H9 (cell line): ENCODE data around the gene MMP17. TPM values are rescaled to one million over a fixed set of nuclear protein-coding genes. Genes with fewer than 3 reads are reported as not detected.
"Not testable (repeated sequence)": the region's sequence is repeated elsewhere in the genome, so short reads cannot be mapped to it uniquely, and the experiment has no call there.

Experiments used
- DNase-seq: peaks from one replicate; pipeline ENCODE4 v3.0.0-alpha.2; 2017
- H2AFZ ChIP-seq: one replicate; pipeline ENCODE4 v1.6.1; 2013; ENCODE audit warnings: mild to moderate bottlenecking, low read length, control low read depth, moderate library complexity
- H2AK5ac ChIP-seq: 2 replicates; pipeline ENCODE4 v1.6.1; 2013; ENCODE audit warnings: low read length, control low read depth, mixed read lengths; ENCODE audit not compliant: insufficient read length
- H2BK120ac ChIP-seq: one replicate; pipeline ENCODE4 v1.6.1; 2013; ENCODE audit warnings: low read depth, mild to moderate bottlenecking, low read length, control low read depth, inconsistent platforms; ENCODE audit not compliant: poor library complexity, severe bottlenecking
- H2BK12ac ChIP-seq: 2 replicates; pipeline ENCODE4 v1.6.1; 2013; ENCODE audit warnings: low read length, control low read depth, mixed read lengths, low read depth; ENCODE audit not compliant: insufficient read length
- H2BK15ac ChIP-seq: 2 replicates; pipeline ENCODE4 v1.6.1; 2013; ENCODE audit warnings: low read depth, low read length, control low read depth
- H2BK20ac ChIP-seq: one replicate; pipeline ENCODE4 v1.6.1; 2013; ENCODE audit warnings: low read depth, mild to moderate bottlenecking, low read length, control low read depth, inconsistent platforms; ENCODE audit not compliant: poor library complexity, severe bottlenecking
- H2BK5ac ChIP-seq: 2 replicates; pipeline ENCODE4 v1.6.1; 2013; ENCODE audit warnings: low read length, control low read depth, mixed read lengths; ENCODE audit not compliant: insufficient read length
- H3K14ac ChIP-seq: 2 replicates; pipeline ENCODE4 v1.6.1; 2013; ENCODE audit warnings: low read length, control low read depth; ENCODE audit not compliant: insufficient read depth
- H3K18ac ChIP-seq: 2 replicates; pipeline ENCODE4 v1.6.1; 2013; ENCODE audit warnings: low read depth, mild to moderate bottlenecking, mixed read lengths, low read length, control low read depth; ENCODE audit not compliant: insufficient read length
- H3K23ac ChIP-seq: 2 replicates; pipeline ENCODE4 v1.6.1; 2013; ENCODE audit warnings: low read length, control low read depth, mixed read lengths, low read depth; ENCODE audit not compliant: insufficient read length
- H3K23me2 ChIP-seq: 2 replicates; pipeline ENCODE4 v1.6.1; 2013; ENCODE audit warnings: low read depth, mild to moderate bottlenecking, mixed read lengths, low read length, control low read depth; ENCODE audit not compliant: insufficient read length, poor library complexity, severe bottlenecking
- H3K27ac ChIP-seq: 2 replicates; pipeline ENCODE4 v1.5.1; 2013; ENCODE audit warnings: low read length, control low read depth, mixed read lengths, low read depth; ENCODE audit not compliant: insufficient read length
- H3K27me3 ChIP-seq: 2 replicates; pipeline ENCODE4 v1.6.1; 2013; ENCODE audit warnings: low read length, control low read depth, inconsistent platforms; ENCODE audit not compliant: insufficient read depth
- H3K4ac ChIP-seq: 2 replicates; pipeline ENCODE4 v1.6.1; 2013; ENCODE audit warnings: low read depth, mild to moderate bottlenecking, control low read depth, inconsistent platforms, low read length, moderate library complexity
- H3K4me1 ChIP-seq: 2 replicates; pipeline ENCODE4 v1.6.1; 2013; ENCODE audit warnings: low read length, control low read depth, inconsistent platforms; ENCODE audit not compliant: insufficient read depth
- H3K4me2 ChIP-seq: 2 replicates; pipeline ENCODE4 v1.6.1; 2013; ENCODE audit warnings: low read length, control low read depth, mixed read lengths; ENCODE audit not compliant: insufficient read length, insufficient read depth
- H3K56ac ChIP-seq: 2 replicates; pipeline ENCODE4 v1.6.1; 2013; ENCODE audit warnings: low read depth, mild to moderate bottlenecking, mixed read lengths, low read length, control low read depth; ENCODE audit not compliant: insufficient read length
- H3K79me1 ChIP-seq: 2 replicates; pipeline ENCODE4 v1.6.1; 2013; ENCODE audit warnings: low read depth, mild to moderate bottlenecking, moderate library complexity, low read length, control low read depth, inconsistent platforms; ENCODE audit not compliant: insufficient read depth, poor library complexity, severe bottlenecking
- H3K79me2 ChIP-seq: 2 replicates; pipeline ENCODE4 v1.6.1; 2013; ENCODE audit warnings: low read length, control low read depth, inconsistent platforms; ENCODE audit not compliant: insufficient read depth
- H3K9ac ChIP-seq: 2 replicates; pipeline ENCODE4 v1.6.1; 2013; ENCODE audit warnings: low read length, control low read depth, mixed read lengths; ENCODE audit not compliant: insufficient read length; ENCODE audit errors: extremely low read depth
- H3K9me3 ChIP-seq: one replicate; pipeline ENCODE4 v1.6.1; 2013; ENCODE audit warnings: low read depth, low read length, inconsistent platforms; ENCODE audit not compliant: control insufficient read depth
- H3T11ph ChIP-seq: one replicate; pipeline ENCODE4 v1.6.1; 2013; ENCODE audit warnings: mild to moderate bottlenecking, low read length, control low read depth, inconsistent platforms
- H4K20me1 ChIP-seq: one replicate; pipeline ENCODE4 v1.6.1; 2013; ENCODE audit not compliant: control insufficient read depth, insufficient read length, insufficient read depth
- H4K5ac ChIP-seq: 2 replicates; pipeline ENCODE4 v1.6.1; 2013; ENCODE audit warnings: low read depth, mild to moderate bottlenecking, mixed read lengths, low read length, control low read depth; ENCODE audit not compliant: insufficient read length
- H4K8ac ChIP-seq: replicated peaks from 2 replicates; pipeline ENCODE4 v1.6.1; 2013; ENCODE audit warnings: low read length, control low read depth, mixed read lengths, low read depth; ENCODE audit not compliant: insufficient read length
- H4K91ac ChIP-seq: 2 replicates; pipeline ENCODE4 v1.6.1; 2013; ENCODE audit warnings: low read depth, mild to moderate bottlenecking, moderate library complexity, mixed read lengths, low read length, control low read depth; ENCODE audit not compliant: insufficient read length
- H3K27ac Mint-ChIP-seq, 3 experiments: 2 replicates in 2 of 3; 3 replicates in 1 of 3; pipeline ENCODE4 v1.8.0; 2020 to 2021; ENCODE audit warnings: mixed read lengths in 3 of 3, mild to moderate bottlenecking in 1 of 3, moderate library complexity in 1 of 3
- H3K27me3 Mint-ChIP-seq: 2 replicates; pipeline ENCODE4 v1.8.0; 2021; ENCODE audit warnings: low read depth, mild to moderate bottlenecking, moderate library complexity, mixed read lengths
- H3K36me3 Mint-ChIP-seq, 3 experiments: 2 replicates in 2 of 3; 3 replicates in 1 of 3; pipeline ENCODE4 v1.8.0; 2020 to 2021; ENCODE audit warnings: low read depth in 3 of 3, mixed read lengths in 3 of 3; ENCODE audit not compliant: insufficient read depth in 1 of 3
- H3K4me1 Mint-ChIP-seq, 2 experiments: 2 replicates each; pipeline ENCODE4 v1.8.0; 2020; ENCODE audit warnings: mixed read lengths in 2 of 2
- H3K4me3 Mint-ChIP-seq, 2 experiments: 2 replicates in 1 of 2; 3 replicates in 1 of 2; pipeline ENCODE4 v1.8.0; 2020 to 2021; ENCODE audit warnings: mild to moderate bottlenecking in 2 of 2, mixed read lengths in 2 of 2, moderate library complexity in 1 of 2
- H3K9me3 Mint-ChIP-seq, 2 experiments: 2 replicates in 1 of 2; 3 replicates in 1 of 2; pipeline ENCODE4 v1.8.0; 2020; ENCODE audit warnings: mild to moderate bottlenecking in 2 of 2, mixed read lengths in 2 of 2, moderate library complexity in 1 of 2
- WGBS: extraction: QIAGEN DNeasy Blood & Tissue Kit; methylation state at CpG from one replicate; pipeline ENCODE4 v1.1.7; 2013; ENCODE audit warnings: missing lambda C conversion rate, low lambda C conversion rate, mixed read lengths; ENCODE audit not compliant: insufficient read length; ENCODE audit errors: extremely low coverage; 5-methylcytosine and 5-hydroxymethylcytosine counted together
- total RNA-seq: library from RNA; stranded (reverse); gene quantifications from 2 replicates; pipeline ENCODE4 v1.2.1, GENCODE V29; 2021
- TF ChIP-seq, protein P1 (sequence below): fragments of 200-600 bp; sonication (generic); conservative IDR thresholded peaks from 3 replicates; pipeline ENCODE4 v1.8.0; 2021; ENCODE audit warnings: antibody characterized with exemption, mild to moderate bottlenecking

The MMP17 gene
- total RNA-seq, 1 experiment from 2014 or later = 14.8 TPM

DNA sequence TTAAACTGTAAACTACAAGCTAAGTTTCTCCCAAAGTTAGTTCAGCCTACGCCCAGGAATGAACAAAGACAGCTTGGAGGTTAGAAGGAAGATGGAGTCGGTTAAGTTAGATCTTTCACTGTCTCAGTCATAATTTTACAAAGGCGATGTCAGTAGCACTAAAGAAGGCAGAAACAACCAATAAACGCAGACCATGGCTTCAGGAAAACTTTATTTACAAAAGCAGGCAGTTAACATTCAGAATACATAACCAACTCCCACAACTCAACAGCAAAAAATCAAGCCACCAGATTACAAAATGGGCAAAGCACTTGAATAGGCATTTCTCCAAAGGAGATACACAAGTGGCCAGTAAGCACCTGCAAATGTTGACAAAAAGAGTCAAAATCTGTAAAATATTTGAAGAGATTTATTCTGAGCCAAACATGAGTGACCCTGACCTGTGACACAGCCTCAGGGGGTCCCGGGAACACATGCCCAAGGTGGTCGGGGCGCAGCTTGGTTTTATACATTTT is 57.4 kb downstream of the MMP17 start:
- H3K14ac ChIP-seq = no peak overlapping the region
- no peak overlapping the region for H2BK5ac ChIP-seq
- H2BK120ac ChIP-seq = no peak overlapping the region
- H3K18ac ChIP-seq = no peak overlapping the region
- no CpG with 5 or more reads among the region's 7 CpGs for WGBS
- H4K5ac ChIP-seq = no peak overlapping the region
- no peaks in the 10 kb centered on the region for H3K23me2 ChIP-seq
- H3T11ph ChIP-seq = no peak overlapping the region
- H2AFZ ChIP-seq = no peak overlapping the region
- DNase-seq = no peak
- Mint-ChIP-seq H3K4me3 (no peak overlapping the region), H3K4me1 (peaks cover 22 to 27% of the 10 kb centered on the region in 2 experiments), H3K9me3 (peaks cover 20 to 21% of the 10 kb centered on the region in 2 experiments), H3K27ac (no peak overlapping the region), H3K36me3 (peaks cover 3 to 8% (median 6%) of the 10 kb centered on the region in 3 experiments; a peak in 4 of 7 replicates), H3K27me3 (peaks cover 7% of the 10 kb centered on the region)
- no peak overlapping the region for H3K4ac ChIP-seq
- no peak overlapping the region for H2BK20ac ChIP-seq
- no peaks in the 10 kb centered on the region for H3K9me3 ChIP-seq
- no peak overlapping the region for H4K91ac ChIP-seq
- no peaks in the 10 kb centered on the region for H4K20me1 ChIP-seq
- H2AK5ac ChIP-seq = no peak overlapping the region
- H3K27ac ChIP-seq = no peak overlapping the region
- no peaks in the 10 kb centered on the region for H3K27me3 ChIP-seq
- no peak overlapping the region for H3K4me2 ChIP-seq
- H4K8ac ChIP-seq = no peak overlapping the region
- H2BK12ac ChIP-seq = no peak overlapping the region
- H3K23ac ChIP-seq = no peak overlapping the region
- TF ChIP-seq, protein P1, sequence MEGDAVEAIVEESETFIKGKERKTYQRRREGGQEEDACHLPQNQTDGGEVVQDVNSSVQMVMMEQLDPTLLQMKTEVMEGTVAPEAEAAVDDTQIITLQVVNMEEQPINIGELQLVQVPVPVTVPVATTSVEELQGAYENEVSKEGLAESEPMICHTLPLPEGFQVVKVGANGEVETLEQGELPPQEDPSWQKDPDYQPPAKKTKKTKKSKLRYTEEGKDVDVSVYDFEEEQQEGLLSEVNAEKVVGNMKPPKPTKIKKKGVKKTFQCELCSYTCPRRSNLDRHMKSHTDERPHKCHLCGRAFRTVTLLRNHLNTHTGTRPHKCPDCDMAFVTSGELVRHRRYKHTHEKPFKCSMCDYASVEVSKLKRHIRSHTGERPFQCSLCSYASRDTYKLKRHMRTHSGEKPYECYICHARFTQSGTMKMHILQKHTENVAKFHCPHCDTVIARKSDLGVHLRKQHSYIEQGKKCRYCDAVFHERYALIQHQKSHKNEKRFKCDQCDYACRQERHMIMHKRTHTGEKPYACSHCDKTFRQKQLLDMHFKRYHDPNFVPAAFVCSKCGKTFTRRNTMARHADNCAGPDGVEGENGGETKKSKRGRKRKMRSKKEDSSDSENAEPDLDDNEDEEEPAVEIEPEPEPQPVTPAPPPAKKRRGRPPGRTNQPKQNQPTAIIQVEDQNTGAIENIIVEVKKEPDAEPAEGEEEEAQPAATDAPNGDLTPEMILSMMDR = no peak
- H3K4me1 ChIP-seq = no peaks in the 10 kb centered on the region
- H2BK15ac ChIP-seq = no peak overlapping the region
- no peaks in the 10 kb centered on the region for H3K79me1 ChIP-seq
- no peaks in the 10 kb centered on the region for H3K79me2 ChIP-seq
- H3K56ac ChIP-seq = no peak overlapping the region
- no peak overlapping the region for H3K9ac ChIP-seq

DNA sequence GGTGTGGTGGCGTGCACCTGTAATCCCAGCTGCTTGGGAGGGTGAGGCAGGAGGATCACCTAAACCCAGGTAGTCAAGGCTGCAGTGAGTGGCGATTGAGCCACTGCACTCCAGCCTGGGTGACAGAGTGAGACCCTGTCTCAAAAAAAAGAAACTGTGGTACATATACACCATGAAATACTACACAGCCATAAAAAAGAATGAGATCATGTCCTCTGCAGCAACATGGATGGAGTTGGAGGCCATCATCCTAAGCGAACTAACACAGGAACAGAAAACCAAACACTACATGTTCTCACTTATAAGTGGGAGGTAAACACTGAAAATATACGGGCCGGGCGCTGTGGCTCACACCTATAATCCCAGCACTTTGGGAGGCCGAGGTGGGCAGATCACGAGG is 63.5 kb downstream of the MMP17 start:
- H4K8ac ChIP-seq, H3K79me2 ChIP-seq, H3K27ac Mint-ChIP-seq, H2BK12ac ChIP-seq, H3K23me2 ChIP-seq, H3K9me3 ChIP-seq, H3K56ac ChIP-seq, H3T11ph ChIP-seq, H3K9ac ChIP-seq, H2AFZ ChIP-seq, H3K4ac ChIP-seq, H3K4me2 ChIP-seq, H3K14ac ChIP-seq, H3K4me1 ChIP-seq, H2BK120ac ChIP-seq, H3K79me1 ChIP-seq, H2BK15ac ChIP-seq, H3K36me3 Mint-ChIP-seq, H3K27me3 Mint-ChIP-seq, H3K18ac ChIP-seq, H2AK5ac ChIP-seq, H2BK5ac ChIP-seq, DNase-seq, H3K27me3 ChIP-seq, H3K9me3 Mint-ChIP-seq, H2BK20ac ChIP-seq, H4K5ac ChIP-seq, H4K91ac ChIP-seq, H3K27ac ChIP-seq, H3K4me3 Mint-ChIP-seq, H4K20me1 ChIP-seq, H3K23ac ChIP-seq: not testable (repeated sequence)
- no CpG with 5 or more reads among the region's 8 CpGs for WGBS
- H3K4me1 Mint-ChIP-seq = peaks cover 20 to 31% of the 10 kb centered on the region in 2 experiments
